HTR-8/SVneo (cell line): ENCODE measurements around the gene SGCG.
"Not testable (repeated sequence)": the region's sequence is repeated elsewhere in the genome, so short reads cannot be mapped to it uniquely, and the experiment has no call there.

Experiments used
- DNase-seq: peaks from one replicate; pipeline ENCODE4 v3.0.0; 2011; ENCODE audit warnings: low spot score, mixed read lengths; ENCODE audit not compliant: insufficient read length
- FAIRE-seq: peaks from 2 replicates; lab custom pipeline; 2011; peaks lifted over from hg19 to GRCh38; lab: Jason Lieb, UNC

SGCG gene

GRCh38 chr13:23180711-23181110 is at the start of gene SGCG:
TSS of gene SGCG (plus strand) at chr13:23180979. CDS start at chr13:23203695, 22,716 bp downstream.
- DNase-seq (no peak), FAIRE-seq (no peak)

- DNase-seq, result no peak
- FAIRE-seq, result no peak
Observed at GRCh38 chr13:23134542-23134941, 46.2 kb upstream of the SGCG start.

- DNase-seq (no peak), FAIRE-seq (no peak)
Observed at GRCh38 chr13:23140492-23140891, 40.3 kb upstream of the SGCG start.

GRCh38 chr13:23141964-23142363 is 38.8 kb upstream of the SGCG start:
- DNase-seq (no peak), FAIRE-seq (no peak)

GRCh38 chr13:23142607-23143006 is 38.2 kb upstream of the SGCG start:
- FAIRE-seq, DNase-seq: not testable (repeated sequence)

- DNase-seq (no peak), FAIRE-seq (no peak)
Observed at GRCh38 chr13:23144431-23144830, 36.3 kb upstream of the SGCG start.

- FAIRE-seq, result no peak
- no peak for DNase-seq
Observed at GRCh38 chr13:23146006-23146405, 34.8 kb upstream of the SGCG start.

- FAIRE-seq (no peak), DNase-seq (no peak)
Observed at GRCh38 chr13:23146811-23147625, 33.8 kb upstream of the SGCG start.

- FAIRE-seq (no peak), DNase-seq (no peak)
Observed at GRCh38 chr13:23147827-23148226, 33.0 kb upstream of the SGCG start.

GRCh38 chr13:23157781-23158180 is 23.0 kb upstream of the SGCG start:
- DNase-seq (no peak), FAIRE-seq (no peak)

- FAIRE-seq (no peak), DNase-seq (peak; percentile 44)
Observed at GRCh38 chr13:23159205-23159759, 21.5 kb upstream of the SGCG start.

GRCh38 chr13:23159760-23160637 is 20.8 kb upstream of the SGCG start:
- FAIRE-seq (no peak), DNase-seq (no peak)

GRCh38 chr13:23160638-23161480 is 19.9 kb upstream of the SGCG start:
- DNase-seq (no peak), FAIRE-seq (no peak)

GRCh38 chr13:23161481-23161825 is 19.3 kb upstream of the SGCG start:
- no peak for FAIRE-seq
- DNase-seq, result no peak

GRCh38 chr13:23175920-23176319 is 4.9 kb upstream of the SGCG start:
- no peak for FAIRE-seq
- DNase-seq, result no peak

GRCh38 chr13:23182142-23182541 is 1.4 kb downstream of the SGCG start:
- FAIRE-seq (no peak), DNase-seq (no peak)

- no peak for FAIRE-seq
- DNase-seq, result no peak
Observed at GRCh38 chr13:23183292-23183691, 2.5 kb downstream of the SGCG start.

GRCh38 chr13:23185542-23185941 is 4.8 kb downstream of the SGCG start:
- FAIRE-seq, result no peak
- DNase-seq, result no peak

- DNase-seq, result no peak
- no peak for FAIRE-seq
Observed at GRCh38 chr13:23201870-23202269, 21.1 kb downstream of the SGCG start.

GRCh38 chr13:23202383-23202782 is 21.6 kb downstream of the SGCG start:
- FAIRE-seq (no peak), DNase-seq (no peak)
